GM21423 (cell line): ENCODE measurements around the gene PSMA8.
A peak's percentile ranks its signal among the peaks of the same experiment; 100 is the strongest.
"Not testable (repeated sequence)": the region's sequence is repeated elsewhere in the genome, so short reads cannot be mapped to it uniquely, and the experiment has no call there.

Experiments
- ATAC-seq: cut with Tn5 transposase; IDR thresholded peaks from one replicate; pipeline ENCODE4 v1.9.1; 2021; ENCODE audit warnings: mild to moderate bottlenecking, moderate library complexity; ENCODE audit not compliant: unreplicated experiment

Gene PSMA8

DNA sequence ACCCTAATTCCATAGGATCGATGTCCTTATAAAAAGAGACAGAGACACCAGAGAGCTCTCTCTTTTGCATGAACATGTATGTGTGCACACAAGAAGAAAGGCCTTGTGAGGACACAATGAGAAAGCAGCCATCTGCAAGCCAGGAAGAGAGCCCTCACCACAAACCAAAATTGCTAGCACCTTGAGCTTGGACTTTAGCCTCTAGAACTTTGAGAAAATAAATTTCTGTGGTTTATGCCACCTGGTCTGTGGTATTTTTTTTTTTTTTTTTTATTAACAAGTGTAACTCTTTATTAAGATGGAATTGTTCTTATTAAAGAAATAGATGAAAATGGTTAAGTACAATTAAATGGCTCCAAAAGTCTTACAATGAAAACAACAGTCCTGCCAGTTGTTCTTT, 33.9 kb downstream of the PSMA8 start:
- peak; percentile 92 for ATAC-seq

DNA sequence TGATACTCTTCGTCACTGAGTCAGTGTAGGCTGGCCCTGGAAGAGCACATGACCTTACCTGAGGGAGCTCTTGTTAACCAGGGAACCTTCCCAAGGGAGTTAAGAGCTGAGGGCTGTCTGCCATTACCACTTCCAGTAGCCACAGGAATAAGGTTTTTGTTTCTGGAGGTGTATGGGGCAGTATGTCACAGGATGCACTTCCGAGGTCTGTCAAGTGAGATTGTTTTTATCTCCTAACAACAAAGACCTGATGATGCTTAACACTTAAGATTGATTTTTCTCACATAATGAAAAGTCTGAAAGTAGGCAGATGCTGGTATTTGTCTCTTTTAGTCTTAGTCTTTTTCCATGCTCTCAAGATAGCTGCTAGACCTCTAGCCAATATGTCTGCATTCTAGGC, 41.8 kb downstream of the PSMA8 start:
- no peak for ATAC-seq

DNA sequence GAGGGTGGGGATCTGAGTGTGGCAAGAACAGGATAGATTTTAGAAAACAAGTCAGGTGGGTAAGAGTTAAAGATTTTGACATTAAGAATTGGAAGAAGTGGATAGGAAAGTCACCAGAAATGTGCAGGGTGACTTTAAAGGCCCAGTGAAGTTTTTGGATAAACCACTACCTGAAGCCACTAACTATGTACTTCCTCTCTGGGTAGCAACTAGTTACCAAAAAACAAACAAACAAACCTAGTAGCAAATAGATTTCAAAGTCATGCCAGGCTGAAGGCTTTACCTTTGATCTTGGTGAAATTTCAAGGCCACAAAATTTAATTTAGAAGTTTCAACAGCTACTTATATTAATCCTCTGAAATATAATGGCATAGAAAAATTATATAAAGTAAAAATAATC, 42.5 kb downstream of the PSMA8 start:
- no peak for ATAC-seq

- ATAC-seq, result no peak
Observed at GRCh38 chr18:26181343-26181826, 47.7 kb downstream of the PSMA8 start.

DNA sequence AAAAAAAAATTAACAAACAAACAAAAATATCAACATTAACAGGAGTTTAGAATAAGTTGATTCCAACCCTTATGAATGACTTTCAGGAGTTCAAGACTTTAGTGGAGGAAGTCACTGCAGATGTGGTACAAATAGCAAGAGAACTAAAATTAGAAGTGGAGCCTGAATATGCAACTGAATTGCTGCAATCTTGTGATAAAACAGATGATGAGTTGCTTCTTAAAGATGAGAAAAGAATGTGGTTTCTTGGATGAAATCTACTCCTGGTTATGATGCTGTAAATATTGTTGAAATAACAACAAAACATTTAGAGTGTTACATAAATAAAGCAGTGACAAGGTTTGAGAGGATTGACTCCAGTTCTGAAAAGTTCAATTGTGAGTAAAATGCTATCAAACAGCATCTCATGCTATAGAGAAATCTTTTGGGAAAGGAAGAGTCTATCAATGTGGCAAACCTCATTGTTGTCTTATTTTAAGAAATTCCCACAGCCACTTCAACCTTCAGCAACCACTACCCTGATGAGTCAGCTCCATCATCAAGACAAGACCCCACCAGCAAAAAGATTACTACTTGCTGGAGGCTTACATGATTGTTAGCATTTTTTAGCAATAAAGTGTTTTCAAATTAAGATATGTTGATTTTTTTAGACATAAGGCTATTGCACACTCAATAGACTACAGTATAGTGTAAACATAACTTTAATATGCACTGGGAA, 49.9 kb downstream of the PSMA8 start:
- no peak for ATAC-seq

DNA sequence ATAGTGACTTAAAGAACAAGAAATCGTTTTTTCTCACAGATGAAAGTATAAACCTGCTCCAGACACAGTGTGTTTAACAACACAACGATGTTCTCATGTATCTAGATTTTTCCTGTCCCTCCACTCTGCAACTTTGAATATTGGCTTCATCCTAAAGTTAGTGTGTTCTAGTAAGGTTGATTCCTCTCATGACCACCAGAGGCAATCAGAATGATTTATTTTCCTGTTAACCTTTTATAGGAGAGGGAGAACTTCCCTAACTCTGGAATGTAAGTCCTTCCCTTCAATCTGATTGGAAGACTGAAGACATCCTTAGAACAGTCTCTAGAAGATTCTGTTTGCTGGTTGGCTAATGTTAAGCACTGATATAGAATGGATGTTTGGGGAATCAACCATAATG, 51.6 kb downstream of the PSMA8 start:
- ATAC-seq, result no peak

GRCh38 chr18:26190506-26190905, 56.8 kb downstream of the PSMA8 start:
- peak; percentile 87 for ATAC-seq

DNA sequence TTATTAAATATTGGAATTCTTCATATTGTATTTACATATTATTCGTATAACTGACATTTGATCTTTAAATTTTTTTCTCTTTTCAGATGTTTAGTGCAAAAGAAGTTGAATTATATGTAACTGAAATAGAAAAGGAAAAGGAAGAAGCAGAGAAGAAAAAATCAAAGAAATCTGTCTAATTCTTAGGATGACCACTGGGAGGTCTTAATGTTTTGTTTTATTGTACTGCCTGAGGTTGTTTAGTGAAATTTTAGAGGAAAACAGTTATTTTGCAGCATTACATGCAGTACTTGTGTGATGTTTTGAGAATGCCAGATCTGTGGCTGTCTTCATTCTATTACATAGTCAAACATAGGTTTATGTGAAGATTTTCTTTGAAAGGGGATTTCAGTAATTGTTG, 58.6 kb downstream of the PSMA8 start:
- no peak for ATAC-seq

DNA sequence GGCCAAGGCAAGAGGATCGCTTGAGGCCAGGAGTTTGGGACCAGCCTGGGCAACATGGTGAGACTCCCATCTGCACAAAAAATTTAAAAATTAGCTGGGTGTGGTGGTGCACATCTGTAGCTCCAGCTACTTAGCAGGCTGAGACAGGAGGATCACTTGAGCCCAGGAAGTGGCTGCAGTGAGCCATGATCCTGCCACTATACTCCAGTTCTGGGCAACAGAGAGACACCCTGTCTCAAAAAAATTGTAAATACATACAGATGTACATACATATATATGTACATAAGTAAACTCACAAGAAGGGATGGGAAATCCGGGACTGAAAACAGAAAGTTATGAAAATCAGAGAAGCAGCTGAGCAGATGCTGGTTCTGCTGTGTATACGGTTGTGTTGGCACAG, 62.9 kb downstream of the PSMA8 start:
- ATAC-seq, result no peak

DNA sequence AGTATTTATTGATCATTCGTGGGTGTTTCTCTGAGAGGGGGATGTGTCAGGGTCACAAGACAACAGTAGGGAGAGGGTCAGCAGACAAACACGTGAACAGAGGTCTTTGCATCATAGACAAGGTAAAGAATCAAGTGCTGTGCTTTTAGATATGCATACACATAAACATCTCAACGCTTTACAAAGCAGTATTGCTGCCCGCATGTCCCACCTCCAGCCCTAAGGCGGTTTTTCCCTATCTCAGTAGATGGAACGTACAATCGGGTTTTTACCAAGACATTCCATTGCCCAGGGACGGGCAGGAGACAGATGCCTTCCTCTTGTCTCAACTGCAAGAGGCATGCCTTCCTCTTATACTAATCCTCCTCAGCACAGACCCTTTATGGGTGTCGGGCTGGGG, 68.3 kb downstream of the PSMA8 start:
- not testable (repeated sequence) for ATAC-seq

DNA sequence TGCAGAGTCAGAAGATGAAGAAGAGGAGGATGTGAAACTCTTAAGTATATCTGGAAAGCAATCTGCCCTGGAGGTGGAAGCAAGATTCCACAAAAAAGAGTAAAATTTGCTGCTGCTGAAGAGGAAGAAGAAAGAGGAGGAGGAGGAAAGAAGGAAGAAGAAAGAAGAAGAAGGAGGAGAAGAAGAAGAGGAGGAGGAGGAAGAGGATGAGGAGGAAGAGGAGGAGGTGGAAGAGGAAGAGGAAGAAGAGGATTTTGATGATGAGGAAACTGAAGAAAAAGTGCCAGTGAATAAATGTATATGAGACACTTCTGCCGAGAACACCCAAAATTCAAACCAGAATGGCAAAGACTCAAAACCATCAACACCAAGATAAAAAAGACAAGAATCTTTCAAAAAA, 71.6 kb downstream of the PSMA8 start:
- ATAC-seq, result no peak

- no peak for ATAC-seq
Observed at GRCh38 chr18:26206488-26206887, 72.8 kb downstream of the PSMA8 start.

DNA sequence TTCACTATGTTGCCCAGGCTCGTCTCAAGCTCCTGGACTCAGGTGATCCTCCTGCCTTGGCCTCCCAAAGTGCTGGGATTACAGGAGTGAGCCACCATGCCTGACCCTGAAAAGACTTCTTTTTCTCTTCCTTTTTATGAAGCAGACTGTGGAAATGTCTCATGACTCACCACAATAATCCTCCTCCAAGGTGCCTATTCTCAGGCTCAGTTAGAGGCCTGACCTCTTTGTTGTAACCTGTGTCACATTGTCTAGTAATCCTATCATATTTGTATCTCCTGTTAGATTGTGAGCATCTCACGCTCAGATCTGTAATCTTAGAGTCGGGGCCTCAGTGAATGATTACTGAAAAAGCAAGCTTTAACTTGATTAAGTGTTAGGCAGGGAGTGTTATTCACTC, 74.3 kb downstream of the PSMA8 start:
- ATAC-seq, result no peak

GRCh38 chr18:26208977-26209376, 75.3 kb downstream of the PSMA8 start:
- no peak for ATAC-seq

DNA sequence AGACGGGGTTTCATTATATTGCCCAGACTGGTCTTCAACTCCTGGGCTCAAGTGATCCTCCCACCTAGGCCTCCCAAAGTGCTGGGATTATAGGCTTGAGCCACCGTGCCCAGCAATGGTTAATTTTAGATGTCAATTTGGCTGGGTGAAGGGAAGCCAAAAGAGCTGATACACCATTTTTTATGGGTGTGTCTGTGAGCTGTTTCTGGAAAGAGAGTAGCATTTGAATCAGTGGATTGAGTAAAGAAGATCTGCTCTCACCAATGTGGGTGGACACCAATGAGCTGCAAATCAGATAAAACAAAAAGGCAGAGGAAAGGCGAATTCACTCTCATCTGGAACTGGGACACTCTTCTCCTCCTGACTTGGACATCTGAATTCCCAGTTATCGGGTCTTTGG, 76.5 kb downstream of the PSMA8 start:
- no peak for ATAC-seq

DNA sequence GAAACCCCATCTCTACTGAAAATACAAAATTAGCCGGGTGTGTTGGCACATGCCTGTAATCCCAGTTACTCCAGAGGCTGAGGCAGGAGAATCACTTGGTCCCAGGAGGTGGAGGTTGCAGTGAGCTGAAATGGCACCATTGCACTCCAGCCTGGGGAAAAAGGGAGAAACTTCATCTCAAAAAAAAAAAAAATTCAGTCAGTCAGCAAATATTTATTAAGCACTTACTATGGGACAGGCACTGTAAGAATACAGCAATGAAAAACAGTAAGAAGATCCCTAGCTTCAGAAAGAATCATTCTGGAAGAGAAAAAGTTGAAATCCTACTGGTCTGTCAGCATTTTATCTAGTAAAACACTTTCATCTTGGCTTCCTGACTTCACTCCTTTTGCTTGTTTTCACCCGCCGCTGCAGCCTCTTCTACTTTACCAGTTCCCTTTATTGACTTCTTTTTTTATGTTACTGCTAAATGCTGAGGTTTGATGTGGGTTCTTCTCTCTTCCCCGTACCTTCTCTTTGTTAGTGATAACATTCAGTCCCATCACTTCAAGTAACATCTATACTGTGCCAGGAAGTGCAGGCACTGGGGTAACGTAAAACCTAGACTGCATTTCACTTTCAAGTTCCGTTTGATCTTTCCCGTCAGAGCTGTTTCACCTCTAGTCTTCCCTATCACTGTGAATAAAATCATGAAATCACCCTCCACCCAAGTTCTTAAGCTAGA, 81.7 kb downstream of the PSMA8 start:
- ATAC-seq, result peak; percentile 98

GRCh38 chr18:26225022-26225693, 91.5 kb downstream of the PSMA8 start:
- ATAC-seq, result no peak

- no peak for ATAC-seq
Observed at GRCh38 chr18:26225915-26226228, 92.2 kb downstream of the PSMA8 start.

DNA sequence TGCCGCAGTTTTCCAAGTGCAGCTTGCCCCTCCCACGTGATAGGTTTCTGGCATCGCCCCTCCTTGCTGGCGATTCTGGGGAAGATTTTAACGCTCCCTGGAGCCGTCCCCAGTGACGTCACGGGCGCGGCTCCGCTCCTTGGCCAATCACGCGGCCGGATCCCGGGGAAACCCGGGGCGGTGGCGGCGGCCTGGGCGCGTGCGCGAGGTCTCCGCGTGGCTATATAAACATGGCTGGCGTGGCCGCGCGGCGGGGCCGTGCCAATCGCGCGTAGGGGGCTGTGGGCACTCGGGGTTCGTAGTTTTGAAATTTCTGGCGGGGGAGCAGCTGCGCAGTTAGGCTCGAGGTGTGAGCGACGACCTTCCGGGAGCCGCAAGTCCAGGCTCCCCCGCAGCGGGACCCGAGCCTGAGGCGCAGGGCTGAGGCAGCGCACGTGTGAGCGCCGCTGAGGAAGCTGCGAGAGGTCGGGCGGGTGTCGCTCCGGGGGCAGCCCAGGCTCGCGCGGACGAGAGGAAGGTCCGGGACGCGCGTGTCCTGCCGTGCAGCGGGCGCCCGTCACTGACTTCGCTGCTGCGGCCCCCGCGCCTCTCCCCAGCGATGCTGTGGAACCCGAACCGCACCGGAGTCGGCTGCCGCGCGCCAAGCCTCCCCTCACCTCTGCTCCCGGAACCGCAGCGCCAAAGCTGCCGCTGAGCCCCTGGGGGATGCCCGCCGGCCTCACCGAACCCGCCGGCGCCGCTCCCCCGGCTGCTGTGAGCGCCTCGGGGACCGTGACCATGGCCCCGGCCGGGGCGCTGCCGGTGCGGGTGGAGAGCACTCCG, 92.8 kb downstream of the PSMA8 start, which contains the start of gene TAF4B:
Gene TAF4B, plus strand, starts transcription at position 217 of the 822 bp plus-strand sequence. Its CDS starts 489 bp downstream, at position 706.
- peak; percentile 93 for ATAC-seq

DNA sequence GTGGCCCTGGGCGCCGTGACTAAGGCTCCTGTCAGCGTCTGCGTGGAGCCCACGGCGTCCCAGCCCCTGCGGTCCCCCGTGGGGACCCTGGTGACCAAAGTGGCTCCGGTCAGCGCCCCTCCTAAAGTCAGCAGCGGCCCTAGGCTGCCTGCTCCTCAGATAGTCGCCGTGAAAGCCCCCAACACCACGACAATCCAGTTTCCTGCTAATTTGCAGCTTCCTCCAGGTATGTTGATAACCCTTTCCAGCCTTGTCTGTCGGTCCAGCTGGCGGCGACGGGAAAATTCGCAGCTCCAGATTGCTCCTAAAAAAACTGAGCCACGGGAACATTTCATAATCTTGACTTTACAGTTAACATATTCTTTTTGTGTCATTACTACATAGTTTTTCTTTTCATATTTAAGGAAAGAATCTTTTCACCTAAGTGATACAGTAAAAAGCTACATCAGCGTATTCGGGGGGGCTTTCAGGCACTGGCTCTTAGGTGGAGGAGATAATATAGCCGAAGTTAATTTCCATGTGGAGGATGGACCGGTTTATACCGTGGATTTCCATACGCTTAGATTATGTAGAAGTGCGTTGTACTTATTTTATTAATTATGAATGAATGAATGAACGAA, 93.5 kb downstream of the PSMA8 start:
- no peak for ATAC-seq
